H1 (cell line): ENCODE measurements around the gene PPIA. TPM values are rescaled to one million over a fixed set of nuclear protein-coding genes. Genes with fewer than 3 reads are reported as not detected.

Source experiments
- CTCF ChIA-PET: fragments of 300-600 bp; sonication (Branson Sonifier 250); formaldehyde crosslinking; loops from one replicate; lab custom pipeline; 2021; ENCODE audit not compliant: partially characterized antibody; lab: Charles Lee
- POLR2A ChIA-PET: fragments of 300-600 bp; sonication (Branson Sonifier 250); formaldehyde crosslinking; loops from one replicate; lab custom pipeline; 2021; ENCODE audit warnings: inconsistent platforms; ENCODE audit not compliant: partially characterized antibody; lab: Charles Lee
- DNase-seq, 2 experiments: peaks; one replicate each; pipeline versions ENCODE4 v3.0.0 to v3.0.0-alpha.2; 2010 to 2022; ENCODE audit warnings: low spot score in 2 of 2, low read depth in 1 of 2, mixed read lengths in 1 of 2
- FAIRE-seq: peaks from 2 replicates; lab custom pipeline; 2011; peaks lifted over from hg19 to GRCh38; lab: Jason Lieb, UNC
- H2AFZ ChIP-seq: 2 replicates; pipeline ENCODE4 v1.8.1; 2012; ENCODE audit warnings: low read length, inconsistent platforms
- H2AK5ac ChIP-seq: 2 replicates; pipeline ENCODE4 v1.6.1; 2013; ENCODE audit warnings: low read depth, low read length
- H2BK120ac ChIP-seq: replicated peaks from 2 replicates; pipeline ENCODE3; 2013; ENCODE audit warnings: low read depth, low read length, inconsistent platforms
- H2BK12ac ChIP-seq: 2 replicates; pipeline ENCODE4 v1.6.1; 2013; ENCODE audit warnings: low read depth, low read length
- H2BK15ac ChIP-seq: 2 replicates; pipeline ENCODE4 v1.6.1; 2013; ENCODE audit warnings: low read length
- H2BK20ac ChIP-seq: 2 replicates; pipeline ENCODE4 v1.6.1; 2013; ENCODE audit warnings: low read length
- H2BK5ac ChIP-seq: 2 replicates; pipeline ENCODE4 v1.6.1; 2013; ENCODE audit warnings: low read depth, low read length
- H3K14ac ChIP-seq: 2 replicates; pipeline ENCODE4 v1.6.1; 2013; ENCODE audit warnings: inconsistent platforms; ENCODE audit not compliant: insufficient read length
- H3K18ac ChIP-seq: 2 replicates; pipeline ENCODE4 v1.6.1; 2013; ENCODE audit warnings: low read length; ENCODE audit errors: extremely low read depth
- H3K23ac ChIP-seq: 2 replicates; pipeline ENCODE4 v1.6.1; 2013; ENCODE audit warnings: inconsistent platforms; ENCODE audit not compliant: insufficient read length
- H3K23me2 ChIP-seq: 2 replicates; pipeline ENCODE4 v1.6.1; 2013; ENCODE audit warnings: low read depth, low read length
- H3K27ac ChIP-seq: 2 replicates; pipeline ENCODE4 v1.6.1; 2011; ENCODE audit warnings: low read depth, low read length, inconsistent platforms
- H3K27me3 ChIP-seq, 4 experiments: replicated peaks in 1 of 4; 1 replicate in 1 of 4; 2 replicates in 3 of 4; pipeline versions ENCODE4 v1.6.1 to v1.8.1; 2011 to 2013; ENCODE audit warnings: low read length in 3 of 4, mild to moderate bottlenecking in 3 of 4, inconsistent platforms in 2 of 4, mixed read lengths in 2 of 4, moderate library complexity in 1 of 4; ENCODE audit not compliant: control insufficient read depth in 3 of 4, insufficient read depth in 3 of 4; ENCODE audit errors: extremely low read depth in 1 of 4
- H3K36me3 ChIP-seq, 4 experiments: 2 replicates each; pipeline versions ENCODE4 v1.6.1 to v1.8.1; 2011 to 2013; ENCODE audit warnings: mild to moderate bottlenecking in 4 of 4, low read length in 3 of 4, moderate library complexity in 2 of 4, control low read depth in 1 of 4, inconsistent platforms in 1 of 4; ENCODE audit not compliant: insufficient read depth in 4 of 4, control insufficient read depth in 2 of 4
- H3K4ac ChIP-seq: replicated peaks from 2 replicates; pipeline ENCODE3; 2013; ENCODE audit warnings: low read length, low read depth, mixed read lengths, inconsistent platforms; ENCODE audit not compliant: insufficient read length
- H3K4me1 ChIP-seq, 4 experiments: replicated peaks in 1 of 4; 1 replicate in 1 of 4; 2 replicates in 3 of 4; pipeline versions ENCODE4 v1.6.1 to v1.8.1; 2011 to 2013; ENCODE audit warnings: low read length in 3 of 4, inconsistent platforms in 2 of 4, mixed read lengths in 1 of 4; ENCODE audit not compliant: insufficient read depth in 4 of 4, control insufficient read depth in 3 of 4
- H3K4me2 ChIP-seq, 2 experiments: 2 replicates each; pipeline versions ENCODE4 v1.6.1 to v1.8.1; 2011 to 2013; ENCODE audit warnings: low read depth in 2 of 2, low read length in 2 of 2, control low read depth in 1 of 2, inconsistent platforms in 1 of 2, mild to moderate bottlenecking in 1 of 2; ENCODE audit not compliant: insufficient read depth in 1 of 2
- H3K4me3 ChIP-seq, 4 experiments: fragments of 200-600, 300-600 bp in 1 of 4; sonication (generic), shearing (Covaris generic), sonication (Bioruptor Twin) in 1 of 4; 2 replicates each; pipeline versions ENCODE4 v1.5.1 to v1.8.1; 2011 to 2016; ENCODE audit warnings: low read length in 4 of 4, low read depth in 3 of 4, control low read depth in 2 of 4, inconsistent platforms in 2 of 4, mild to moderate bottlenecking in 2 of 4, mixed read lengths in 1 of 4, moderate library complexity in 1 of 4; ENCODE audit not compliant: insufficient read depth in 2 of 4; ENCODE audit errors: extremely low read depth in 1 of 4
- H3K56ac ChIP-seq: replicated peaks from 2 replicates; pipeline ENCODE3; 2013; ENCODE audit warnings: low read depth, mild to moderate bottlenecking, mixed read lengths, low read length, inconsistent platforms; ENCODE audit not compliant: insufficient read length
- H3K79me1 ChIP-seq: 2 replicates; pipeline ENCODE4 v1.6.1; 2013; ENCODE audit warnings: low read depth, low read length, control low read depth
- H3K79me2 ChIP-seq, 2 experiments: 2 replicates each; pipeline versions ENCODE4 v1.6.1 to v1.8.1; 2012 to 2013; ENCODE audit warnings: low read length in 2 of 2, mild to moderate bottlenecking in 2 of 2, inconsistent platforms in 1 of 2; ENCODE audit not compliant: insufficient read depth in 2 of 2, control insufficient read depth in 1 of 2
- H3K9ac ChIP-seq, 4 experiments: replicated peaks in 1 of 4; 1 replicate in 1 of 4; 2 replicates in 3 of 4; pipeline versions ENCODE4 v1.6.1 to v1.8.1; 2011 to 2013; ENCODE audit warnings: low read depth in 3 of 4, low read length in 3 of 4, control low read depth in 2 of 4, mild to moderate bottlenecking in 2 of 4, moderate library complexity in 2 of 4, inconsistent platforms in 1 of 4; ENCODE audit errors: extremely low read depth in 1 of 4
- H3K9me3 ChIP-seq, 2 experiments: 2 replicates each; pipeline versions ENCODE4 v1.6.1 to v1.8.1; 2012 to 2013; ENCODE audit warnings: mild to moderate bottlenecking in 2 of 2, moderate library complexity in 2 of 2, control low read depth in 1 of 2, inconsistent platforms in 1 of 2, low read depth in 1 of 2, low read length in 1 of 2, mixed read lengths in 1 of 2; ENCODE audit not compliant: insufficient read depth in 2 of 2
- H4K20me1 ChIP-seq, 2 experiments: replicated peaks in 1 of 2; 2 replicates each; pipeline versions ENCODE3 to v1.8.1; 2011 to 2013; ENCODE audit warnings: inconsistent platforms in 2 of 2, low read length in 2 of 2, mild to moderate bottlenecking in 1 of 2; ENCODE audit not compliant: insufficient read depth in 2 of 2, control insufficient read depth in 1 of 2
- H4K5ac ChIP-seq: 2 replicates; pipeline ENCODE4 v1.6.1; 2013; ENCODE audit warnings: low read length, low read depth, mixed read lengths, inconsistent platforms; ENCODE audit not compliant: insufficient read length
- H4K8ac ChIP-seq: 2 replicates; pipeline ENCODE4 v1.8.0; 2013; ENCODE audit warnings: mild to moderate bottlenecking, moderate library complexity, low read length, inconsistent platforms; ENCODE audit not compliant: insufficient read depth; ENCODE audit errors: extremely low read depth
- H4K91ac ChIP-seq: replicated peaks from 2 replicates; pipeline ENCODE3; 2013; ENCODE audit warnings: low read length, mixed read lengths, inconsistent platforms; ENCODE audit not compliant: insufficient read length
- SRF ChIP-seq: IDR thresholded peaks from 2 replicates; pipeline ENCODE4 v1.6.1; 2011; ENCODE audit warnings: mild to moderate bottlenecking, low read depth, low read length, moderate library complexity
- ZNF274 ChIP-seq: IDR thresholded peaks from 2 replicates; pipeline ENCODE4 v1.7.0; 2012; ENCODE audit warnings: low read length, borderline replicate concordance; ENCODE audit errors: extremely low read depth
- WGBS, 2 experiments: shearing (Covaris generic) in 1 of 2; methylation state at CpG; one replicate each; pipeline versions ENCODE4 v1.1.6 to v1.1.7; 2013 to 2015; ENCODE audit warnings: low lambda C conversion rate in 2 of 2, mixed read lengths in 2 of 2, inconsistent platforms in 1 of 2, low coverage in 1 of 2, missing lambda C conversion rate in 1 of 2; ENCODE audit not compliant: insufficient replicate concordance in 2 of 2, insufficient coverage in 1 of 2, insufficient read length in 1 of 2; ENCODE audit errors: extremely low coverage in 1 of 2, missing lambda C conversion rate in 1 of 2; 5-methylcytosine and 5-hydroxymethylcytosine counted together
- polyA plus RNA-seq, 7 experiments: library from polyadenylated mRNA; depleted of rRNA in 3 of 7; stranded (reverse) in 5 of 7; unstranded in 2 of 7; fragments of >200 nt in 5 of 7; fragments of 200-250 nt in 2 of 7; gene quantifications; 1 replicate in 5 of 7; 2 replicates in 1 of 7; 4 replicates in 1 of 7; pipeline versions ENCODE4 v1.2.1 to v1.2.3, GENCODE V29; 2011 to 2013; ENCODE audit warnings: missing spikeins in 2 of 7, mixed read lengths in 2 of 7
- total RNA-seq: library from RNA; stranded (reverse); fragmentation: NEBNext Ultra II Directional; extraction: Animal tissue kit (Norgen Biotek cat#: 25700); gene quantifications from 2 replicates; pipeline ENCODE4 v1.2.1, GENCODE V29; 2021
- TF ChIP-seq, protein P1 (sequence below): IDR thresholded peaks from 2 replicates; pipeline ENCODE4 v1.6.1; 2012; ENCODE audit warnings: inconsistent platforms

PPIA gene
- total and polyA plus RNA-seq, 2 of the 8 experiments (the other 6 are each of a cell fraction or from before 2014, with no cell fraction given) = 2,865 to 5,394 TPM

- H3K9ac ChIP-seq = no peak overlapping the region
- H3K23ac ChIP-seq = no peak overlapping the region
- no peak overlapping the region for H3K4me2 ChIP-seq
- no peak overlapping the region for H2BK12ac ChIP-seq
- no peaks in the 10 kb centered on the region; a peak in 1 of 4 replicates for H3K9me3 ChIP-seq
- no peak overlapping the region for H2BK20ac ChIP-seq
- H3K4me3 ChIP-seq = no peak overlapping the region
- no peaks in the 10 kb centered on the region; the same call in 1 of the 2 replicates for H3K79me1 ChIP-seq
- FAIRE-seq (no peak), DNase-seq (no peak)
- no peak overlapping the region for H3K56ac ChIP-seq
- no peaks in the 10 kb centered on the region for H3K23me2 ChIP-seq
- H3K4ac ChIP-seq = no peak overlapping the region
- no peak overlapping the region for H2AFZ ChIP-seq
- H3K79me2 ChIP-seq = no peaks in the 10 kb centered on the region
- no peaks in the 10 kb centered on the region for H3K27me3 ChIP-seq
- no peak overlapping the region for H2BK15ac ChIP-seq
- no peak overlapping the region for H3K18ac ChIP-seq
- peaks cover 0 to 4% (median 0%) of the 10 kb centered on the region in 4 experiments; a peak in 1 of 7 replicates for H3K4me1 ChIP-seq
- H2BK120ac ChIP-seq = no peak overlapping the region
- POLR2A ChIA-PET = interaction anchor here (0.6 to 7.7 kb wide), 13 partner anchors 10 to 214 kb away, joined by 3 to 30 read pairs (median 4); partner anchors contain the start of genes DDX56, H2AZ2, PPIA and TMED4
- TF ChIP-seq SRF (no peak), ZNF274 (no peak)
- TF ChIP-seq, protein P1, sequence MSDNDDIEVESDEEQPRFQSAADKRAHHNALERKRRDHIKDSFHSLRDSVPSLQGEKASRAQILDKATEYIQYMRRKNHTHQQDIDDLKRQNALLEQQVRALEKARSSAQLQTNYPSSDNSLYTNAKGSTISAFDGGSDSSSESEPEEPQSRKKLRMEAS = no peak
- H4K20me1 ChIP-seq = peaks cover 3 to 5% of the 10 kb centered on the region in 2 experiments
- H3K36me3 ChIP-seq = peaks cover 13 to 40% (median 29%) of the 10 kb centered on the region in 4 experiments; a peak in 6 of 8 replicates
- H3K27ac ChIP-seq = no peak overlapping the region
- 83% methylated on average over 10 of the region's 11 CpGs; no CpG with 5 or more reads in 1 of the 2 experiments for WGBS, 2 experiments
- no peak overlapping the region for H3K14ac ChIP-seq
- H4K8ac ChIP-seq = no peak overlapping the region
- H4K5ac ChIP-seq = no peak overlapping the region
- no peak overlapping the region for H2AK5ac ChIP-seq
- no peak overlapping the region for H4K91ac ChIP-seq
- CTCF ChIA-PET = interaction anchor here (0.7 to 1.5 kb wide), 10 partner anchors 12 to 357 kb away, joined by 3 to 4 read pairs (median 3); no protein-coding TSS in a partner anchor
- H2BK5ac ChIP-seq = no peak overlapping the region
Observed at GRCh38 chr7:44768628-44769371, 27.7 kb upstream of the PPIA start.
